22Rv1 (cell line): Measurements from ENCODE around the gene RBM25.

Experiments used
- CTCF ChIP-seq: fragments of 450-650 bp; IDR thresholded peaks from 2 replicates; pipeline ENCODE4 v1.5.1; 2017; ENCODE audit warnings: mild to moderate bottlenecking
- ZFX ChIP-seq: fragments of 450-650 bp; IDR thresholded peaks from 2 replicates; pipeline ENCODE4 v1.6.1; 2017; ENCODE audit warnings: antibody characterized with exemption, borderline replicate concordance

DNA sequence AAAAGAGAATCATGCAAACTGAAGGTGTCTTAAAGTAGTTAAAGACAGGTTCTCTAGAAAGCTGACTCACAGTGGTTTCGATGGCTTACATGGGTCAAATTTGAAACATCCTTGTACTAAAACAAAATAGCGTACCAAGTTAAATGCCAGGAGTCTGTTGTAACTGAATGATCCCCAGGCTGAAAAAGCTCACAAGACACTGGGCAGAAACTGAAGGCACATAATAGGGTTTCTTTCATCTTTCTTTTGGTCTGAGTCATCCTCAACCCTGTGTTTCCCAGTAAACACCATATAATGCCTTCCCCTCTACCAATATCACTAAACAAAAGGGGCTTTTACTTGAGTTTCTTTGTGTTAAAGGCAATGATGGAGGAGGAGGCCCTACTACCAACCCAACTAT, 44.2 kb upstream of the RBM25 start:
- TF ChIP-seq CTCF (no peak), ZFX (no peak)
